Measurements from ENCODE around the gene PTPRD. TPM values are rescaled to one million over a fixed set of nuclear protein-coding genes. Genes with fewer than 3 reads are reported as not detected.

The PTPRD gene
- total RNA-seq, 1 donor from 2014 or later: 30.8 TPM

DNA sequence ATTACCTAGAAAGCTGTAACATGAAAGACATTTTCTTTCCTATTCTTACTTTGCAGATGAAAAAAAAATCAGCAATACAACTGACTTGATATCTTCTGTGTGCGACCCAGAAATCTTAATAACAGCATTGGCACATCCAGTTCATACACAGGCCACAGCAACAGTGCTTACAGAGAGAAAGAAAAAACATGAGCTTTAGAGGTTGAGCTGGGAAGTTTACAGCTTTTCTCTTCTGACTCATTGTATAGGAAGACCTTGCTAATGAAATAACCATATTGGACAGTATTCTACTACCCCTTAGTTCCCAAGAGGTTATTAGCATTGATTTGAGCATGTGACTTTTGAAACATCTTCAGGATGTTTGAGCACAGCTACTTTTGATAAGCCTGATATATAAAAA, 1779.8 kb downstream of the PTPRD start:
- ATAC-seq (no peak), DNase-seq (no peak)
- Histone ChIP-seq H3K9me3 (no peaks in the 10 kb centered on the region), H3K4me3 (no peak overlapping the region), H3K27ac (no peak overlapping the region), H3K4me1 (no peaks in the 10 kb centered on the region), H3K36me3 (no peaks in the 10 kb centered on the region), H3K27me3 (no peaks in the 10 kb centered on the region)
- intact Hi-C loops (cut with DNase I): no loop called here
- no peak for TF ChIP-seq CTCF (IDR thresholded peaks at IDR 0.05)

- TF ChIP-seq CTCF (IDR thresholded peaks at IDR 0.05): no peak
- Histone ChIP-seq H3K27me3 (no peaks in the 10 kb centered on the region), H3K27ac (no peak overlapping the region), H3K4me1 (no peaks in the 10 kb centered on the region), H3K9me3 (no peaks in the 10 kb centered on the region), H3K4me3 (no peak overlapping the region), H3K36me3 (no peaks in the 10 kb centered on the region)
- ATAC-seq: no peak
- no peak for DNase-seq
- intact Hi-C loops (cut with DNase I): no loop called here
Observed at GRCh38 chr9:8832386-8832785, 1780.4 kb downstream of the PTPRD start.

DNA sequence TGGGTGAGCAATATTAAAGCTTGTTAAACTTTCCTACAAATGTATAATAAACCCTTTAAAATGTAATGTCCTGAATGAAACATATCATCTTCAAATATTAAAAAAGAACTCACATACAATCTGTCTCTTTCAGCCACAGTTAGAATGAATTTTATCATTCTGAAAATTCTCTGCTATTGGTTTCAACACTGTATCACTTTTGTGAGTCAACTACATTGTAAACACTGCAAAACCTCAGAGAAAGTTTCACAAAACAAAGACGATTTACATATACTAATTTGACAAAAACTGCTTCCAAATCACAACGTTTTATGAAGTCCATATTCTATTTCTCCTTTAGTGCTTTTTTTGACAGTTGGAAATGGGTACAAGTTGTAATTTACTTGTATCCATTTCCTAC, 1781.2 kb downstream of the PTPRD start:
- Histone ChIP-seq H3K9me3 (no peaks in the 10 kb centered on the region), H3K4me1 (no peaks in the 10 kb centered on the region), H3K4me3 (no peak overlapping the region), H3K36me3 (no peaks in the 10 kb centered on the region), H3K27ac (no peak overlapping the region), H3K27me3 (no peaks in the 10 kb centered on the region)
- ATAC-seq (no peak), DNase-seq (no peak)
- intact Hi-C loops (cut with DNase I): no loop called here
- TF ChIP-seq CTCF (IDR thresholded peaks at IDR 0.05): no peak

GRCh38 chr9:8826281-8826680, 1786.5 kb downstream of the PTPRD start:
- H3K9me3 ChIP-seq: no peaks in the 10 kb centered on the region
- intact Hi-C loops (cut with DNase I): no loop called here
- H3K27ac ChIP-seq: no peak overlapping the region
- H3K36me3 ChIP-seq: no peaks in the 10 kb centered on the region
- ATAC-seq (no peak), DNase-seq (no peak)
- no peaks in the 10 kb centered on the region for H3K4me1 ChIP-seq
- TF ChIP-seq CTCF (IDR thresholded peaks at IDR 0.05): no peak
- no peak overlapping the region for H3K4me3 ChIP-seq
- no peaks in the 10 kb centered on the region for H3K27me3 ChIP-seq

- no peak overlapping the region for H3K4me3 ChIP-seq
- TF ChIP-seq CTCF (IDR thresholded peaks at IDR 0.05): no peak
- DNase-seq (no peak), ATAC-seq (no peak)
- intact Hi-C loops (cut with DNase I): no loop called here
- no peaks in the 10 kb centered on the region for H3K36me3 ChIP-seq
- no peaks in the 10 kb centered on the region for H3K27me3 ChIP-seq
- H3K4me1 ChIP-seq: no peaks in the 10 kb centered on the region
- no peak overlapping the region for H3K27ac ChIP-seq
- H3K9me3 ChIP-seq: no peaks in the 10 kb centered on the region
Observed at GRCh38 chr9:8825585-8826147, 1787.1 kb downstream of the PTPRD start.
